Transverse colon (tissue), 4 donors: ENCODE results near the gene TMEM87A.

Experiments used
- POLR2AphosphoS5 ChIP-seq, 3 donors: sonication (generic); formaldehyde crosslinking; IDR thresholded peaks; one replicate each; pipeline ENCODE4 v1.6.1; 2016; ENCODE audit warnings: antibody characterized with exemption in 3 of 3
- TF ChIP-seq, protein P1 (sequence below), 5 experiments: fragments of 200-600 bp in 3 of 5; fragments of 450-650 bp in 2 of 5; sonication (generic) in 3 of 5; IDR thresholded peaks; 1 replicate in 2 of 5; 2 replicates in 3 of 5; pipeline ENCODE4 v1.5.1; 2016 to 2017; ENCODE audit warnings: antibody characterized with exemption in 5 of 5, inconsistent platforms in 3 of 5, mild to moderate bottlenecking in 2 of 5, moderate library complexity in 1 of 5

DNA sequence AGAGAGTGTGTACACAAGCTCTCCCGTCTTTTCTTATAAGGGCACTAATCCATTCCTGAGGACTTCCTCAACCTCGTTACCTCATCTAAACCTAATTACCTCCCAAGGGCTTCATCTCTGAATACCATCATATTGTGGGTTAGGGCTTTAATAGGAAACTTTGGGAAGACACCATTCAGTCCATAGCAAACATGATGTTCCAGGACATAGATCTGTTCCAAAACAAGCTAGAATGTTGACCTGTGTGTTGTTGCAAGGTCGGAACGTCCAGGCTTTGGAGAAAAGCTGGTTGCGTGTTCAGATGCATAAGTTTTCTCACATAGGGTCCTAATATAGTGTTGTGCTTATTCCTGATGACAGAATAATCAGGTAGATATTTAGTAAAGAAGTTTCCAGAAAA lies 9.7 kb upstream of the TMEM87A start:
- no peak for TF ChIP-seq POLR2AphosphoS5 (IDR thresholded peaks at IDR 0.05)
- TF ChIP-seq, protein P1, sequence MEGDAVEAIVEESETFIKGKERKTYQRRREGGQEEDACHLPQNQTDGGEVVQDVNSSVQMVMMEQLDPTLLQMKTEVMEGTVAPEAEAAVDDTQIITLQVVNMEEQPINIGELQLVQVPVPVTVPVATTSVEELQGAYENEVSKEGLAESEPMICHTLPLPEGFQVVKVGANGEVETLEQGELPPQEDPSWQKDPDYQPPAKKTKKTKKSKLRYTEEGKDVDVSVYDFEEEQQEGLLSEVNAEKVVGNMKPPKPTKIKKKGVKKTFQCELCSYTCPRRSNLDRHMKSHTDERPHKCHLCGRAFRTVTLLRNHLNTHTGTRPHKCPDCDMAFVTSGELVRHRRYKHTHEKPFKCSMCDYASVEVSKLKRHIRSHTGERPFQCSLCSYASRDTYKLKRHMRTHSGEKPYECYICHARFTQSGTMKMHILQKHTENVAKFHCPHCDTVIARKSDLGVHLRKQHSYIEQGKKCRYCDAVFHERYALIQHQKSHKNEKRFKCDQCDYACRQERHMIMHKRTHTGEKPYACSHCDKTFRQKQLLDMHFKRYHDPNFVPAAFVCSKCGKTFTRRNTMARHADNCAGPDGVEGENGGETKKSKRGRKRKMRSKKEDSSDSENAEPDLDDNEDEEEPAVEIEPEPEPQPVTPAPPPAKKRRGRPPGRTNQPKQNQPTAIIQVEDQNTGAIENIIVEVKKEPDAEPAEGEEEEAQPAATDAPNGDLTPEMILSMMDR (IDR thresholded peaks at IDR 0.05): no peak
